HG02852 (cell line): ENCODE results near the gene EHMT1.

Experiments used
- ATAC-seq: cut with Tn5 transposase; IDR thresholded peaks from one replicate; pipeline ENCODE4 v1.9.1; 2021; ENCODE audit warnings: mild to moderate bottlenecking, moderate library complexity; ENCODE audit not compliant: unreplicated experiment

Gene EHMT1

GRCh38 chr9:137817236-137818200 is 198.7 kb downstream of the EHMT1 start:
- ATAC-seq = no peak

DNA sequence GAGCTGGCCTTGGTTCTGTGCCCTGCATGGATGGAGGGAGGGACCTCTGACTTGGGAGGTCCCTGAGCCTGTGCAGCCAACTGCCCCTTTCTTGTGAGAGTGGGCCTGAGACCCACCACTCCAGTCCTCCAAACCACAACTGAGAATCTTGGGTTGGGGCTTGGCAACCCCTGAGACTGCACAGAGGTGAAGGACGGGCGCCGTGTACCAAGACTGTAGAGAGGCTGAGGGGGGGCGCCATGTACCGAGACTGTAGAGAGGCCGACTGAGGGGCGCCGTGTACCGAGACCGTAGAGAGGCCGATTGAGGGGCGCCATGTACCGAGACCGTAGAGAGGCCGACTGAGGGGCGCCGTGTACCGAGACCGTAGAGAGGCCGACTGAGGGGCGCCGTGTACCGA is 199.5 kb downstream of the EHMT1 start:
- no peak for ATAC-seq

GRCh38 chr9:137820161-137820855 is 201.5 kb downstream of the EHMT1 start:
- no peak for ATAC-seq

DNA sequence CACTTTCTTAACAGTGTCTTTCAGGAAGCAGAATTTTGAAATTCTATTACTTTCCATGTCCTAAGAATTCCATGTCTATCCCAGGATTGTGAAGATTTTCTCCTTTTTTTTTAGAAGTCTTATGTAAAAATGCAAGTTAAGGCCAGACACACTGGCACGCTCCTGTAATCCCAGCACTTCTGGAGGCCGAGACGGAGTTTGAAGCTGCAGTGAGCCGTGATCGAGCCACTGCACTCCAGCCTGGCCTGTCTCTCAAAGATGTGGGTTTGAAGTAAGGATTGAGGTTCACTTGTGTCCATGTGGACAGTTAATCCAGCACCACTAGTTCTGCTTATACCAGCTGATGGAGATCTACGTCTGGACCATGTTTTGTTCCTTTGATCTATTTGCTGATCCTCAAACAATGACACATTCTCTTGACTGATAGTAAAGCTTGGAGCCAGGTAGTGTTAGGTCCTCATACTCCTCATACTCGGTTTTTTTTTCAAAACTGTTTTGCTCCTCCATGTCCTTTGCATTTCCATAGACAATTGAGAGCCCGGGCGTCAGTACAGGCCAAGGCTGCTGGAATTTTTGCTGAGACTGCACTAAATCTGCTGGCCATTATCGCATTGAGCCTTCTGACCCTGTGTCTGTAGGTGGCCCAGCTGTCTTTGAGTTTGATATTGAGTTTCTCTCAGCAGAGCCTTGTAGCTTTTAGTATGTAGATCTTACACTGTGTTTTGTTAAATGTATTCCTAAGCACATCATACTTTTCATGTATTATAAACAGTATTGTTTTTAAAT is 205.4 kb downstream of the EHMT1 start:
- no peak for ATAC-seq

- no peak for ATAC-seq
Observed at GRCh38 chr9:137825324-137825989, 206.7 kb downstream of the EHMT1 start.

- ATAC-seq = no peak
Observed at GRCh38 chr9:137827908-137828526, 209.2 kb downstream of the EHMT1 start.

DNA sequence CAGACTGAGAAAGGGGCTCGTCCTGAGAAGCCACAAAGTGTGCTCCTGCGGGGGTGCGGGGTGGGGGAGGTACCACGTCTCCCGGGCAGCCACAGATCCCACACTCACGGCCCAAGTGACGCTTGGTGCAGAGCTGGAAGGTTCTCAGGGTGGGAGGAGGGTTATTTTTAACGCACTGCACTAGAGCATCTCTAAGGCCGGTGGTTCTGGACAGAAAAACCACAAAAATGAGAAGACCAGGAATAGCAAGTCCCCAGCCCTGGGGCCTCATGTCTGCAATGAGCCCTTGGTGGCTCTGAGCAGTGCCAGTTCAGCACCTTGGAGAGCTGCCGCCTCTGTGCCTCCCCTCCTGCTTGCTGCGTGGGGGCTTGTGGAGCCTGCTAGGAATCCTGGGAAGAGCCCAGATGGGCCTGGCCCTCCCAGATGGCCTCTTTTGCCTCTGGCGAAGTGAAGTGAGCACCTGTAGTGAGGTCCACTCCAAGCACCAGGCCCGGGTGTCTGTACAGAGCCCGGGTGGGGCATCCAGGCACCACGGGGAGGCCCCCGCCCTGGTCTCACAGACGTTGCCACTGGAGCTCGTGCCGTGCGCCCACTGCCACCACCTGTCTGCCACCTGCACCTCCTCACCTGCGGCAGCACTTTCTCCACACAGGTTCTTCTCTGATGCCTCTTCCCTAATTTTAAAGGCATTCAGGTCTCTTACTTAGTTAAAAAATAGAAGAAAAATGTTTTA is 209.9 kb downstream of the EHMT1 start:
- no peak for ATAC-seq

- no peak for ATAC-seq
Observed at GRCh38 chr9:137829260-137829996, 210.6 kb downstream of the EHMT1 start.

- ATAC-seq = no peak
Observed at GRCh38 chr9:137832191-137832700, 213.4 kb downstream of the EHMT1 start.

DNA sequence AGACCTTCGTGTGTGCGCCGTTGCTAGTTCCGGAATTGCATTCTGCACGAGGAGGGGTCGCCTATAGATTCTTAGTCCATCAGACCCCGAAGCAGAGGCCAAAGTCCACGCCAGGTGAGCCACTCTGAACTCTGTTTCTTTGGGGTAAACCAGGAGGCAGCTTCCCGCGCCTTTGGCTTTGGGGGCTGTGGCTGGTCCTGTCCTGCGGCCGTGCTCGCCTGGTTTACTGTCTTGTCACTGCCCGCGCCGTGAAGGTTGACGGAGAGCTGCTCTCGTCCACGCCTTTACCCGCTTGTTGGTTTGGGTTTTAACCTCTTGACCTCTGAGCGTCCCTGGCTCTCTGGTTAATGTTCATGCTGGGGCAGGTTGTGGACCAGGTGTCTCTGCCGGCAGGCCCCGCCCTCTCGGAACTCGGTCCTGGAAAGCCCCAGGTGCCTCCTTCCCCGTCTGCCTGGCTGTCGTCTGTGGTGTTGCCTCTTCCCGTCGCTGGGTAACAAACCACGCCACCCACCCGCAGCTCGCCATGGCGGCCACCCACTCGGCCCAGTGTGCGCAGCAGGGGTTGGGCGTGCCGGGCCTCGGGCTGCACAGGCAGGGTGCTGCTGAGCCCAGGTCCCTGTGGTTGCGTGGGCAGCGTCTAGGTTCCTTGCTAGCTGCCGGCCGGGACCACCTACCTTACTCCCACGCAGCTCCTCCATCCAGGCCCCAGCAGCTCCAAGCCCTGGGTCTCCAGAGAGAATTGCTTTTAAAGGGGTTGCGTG is 214.2 kb downstream of the EHMT1 start:
- no peak for ATAC-seq

DNA sequence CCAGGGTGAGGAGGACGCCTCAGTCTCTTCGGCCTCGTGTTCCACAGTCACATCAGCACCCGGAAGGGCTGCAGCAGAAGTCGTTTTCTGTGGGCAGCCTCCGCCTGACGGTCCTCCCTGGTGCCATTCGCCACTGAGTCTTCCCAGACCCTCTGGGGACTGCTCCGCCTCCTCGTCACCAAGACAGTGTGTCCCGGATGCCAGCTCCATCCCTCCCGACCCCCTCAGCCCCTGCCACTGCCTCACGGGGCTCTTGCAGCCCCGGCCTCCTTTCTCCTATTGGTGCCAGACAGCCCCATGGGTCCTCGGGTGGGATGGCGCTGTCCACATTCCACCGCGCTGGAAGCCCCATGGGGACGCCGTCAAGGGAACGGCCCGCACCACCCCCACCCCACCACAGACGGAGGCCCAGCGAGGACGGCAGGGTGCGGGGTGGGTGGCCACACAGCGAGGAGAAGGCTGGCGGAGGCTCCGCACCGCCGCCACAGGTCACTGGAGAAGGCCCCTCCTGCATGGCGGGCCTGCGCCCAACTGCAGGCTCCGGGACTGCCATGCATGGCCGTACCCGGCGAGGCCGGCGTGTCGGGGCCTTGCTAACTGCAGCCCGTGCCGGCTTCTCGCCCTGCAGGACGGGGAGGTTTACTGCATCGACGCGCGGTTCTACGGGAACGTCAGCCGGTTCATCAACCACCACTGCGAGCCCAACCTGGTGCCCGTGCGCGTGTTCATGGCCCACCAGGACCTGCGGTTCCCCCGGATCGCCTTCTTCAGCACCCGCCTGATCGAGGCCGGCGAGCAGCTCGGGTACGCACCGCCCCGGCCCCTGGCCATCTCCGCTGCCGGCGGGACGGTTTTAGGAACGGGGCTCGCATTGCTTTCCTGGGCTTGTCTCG is 215.2 kb downstream of the EHMT1 start:
- ATAC-seq = no peak

- ATAC-seq = no peak
Observed at GRCh38 chr9:137834846-137835546, 216.2 kb downstream of the EHMT1 start.

DNA sequence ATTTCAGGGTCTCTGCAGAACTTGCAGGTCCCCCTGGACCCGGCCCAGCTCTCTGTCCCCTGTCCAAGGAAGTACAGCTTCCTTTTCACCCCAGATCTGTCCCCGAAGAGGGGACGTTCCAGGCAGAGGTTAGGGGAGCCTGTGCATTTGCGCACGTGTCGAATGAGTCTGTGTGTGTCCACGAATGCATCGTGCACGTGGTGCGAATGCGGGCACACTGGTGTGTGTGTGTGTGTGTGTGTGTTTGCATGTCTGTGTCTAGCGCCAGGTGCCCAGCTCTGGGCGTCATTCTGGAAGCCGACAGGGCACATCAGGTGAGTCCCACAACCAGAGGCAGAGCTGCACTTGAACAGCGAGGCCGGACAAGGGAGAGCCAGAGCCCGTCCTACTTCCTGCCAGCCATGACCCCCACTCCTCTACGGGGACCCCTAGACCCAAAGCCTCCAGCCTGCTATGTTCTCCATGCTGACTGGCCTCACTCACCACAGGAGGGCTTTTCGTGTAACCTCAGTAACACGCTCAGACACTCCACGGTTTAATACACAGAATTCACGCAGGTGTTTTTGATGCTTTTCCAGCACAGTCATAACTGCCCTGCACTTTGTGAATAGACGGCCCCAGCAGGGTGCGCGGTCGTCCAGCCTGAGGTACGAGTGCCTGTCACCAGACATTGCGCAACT is 217.5 kb downstream of the EHMT1 start:
- no peak for ATAC-seq

- no peak for ATAC-seq
Observed at GRCh38 chr9:137836831-137837241, 218.0 kb downstream of the EHMT1 start.

GRCh38 chr9:137837345-137838278 is 218.8 kb downstream of the EHMT1 start:
- no peak for ATAC-seq
